Stimulated activated CD4-positive, alpha-beta T cell treated with anti-CD3 and anti-CD28 coated beads, Interleukin-4, amount 100 ng/mL, for 24 hours (primary cell): ENCODE results near the gene SNRPD2.

ENCODE experiments used
- DNase-seq: peaks from one replicate; pipeline ENCODE4 v3.0.0-alpha.2; 2020

The SNRPD2 gene

GRCh38 chr19:45655073-45655472 is 36.7 kb downstream of the SNRPD2 start:
- DNase-seq = no peak

DNA sequence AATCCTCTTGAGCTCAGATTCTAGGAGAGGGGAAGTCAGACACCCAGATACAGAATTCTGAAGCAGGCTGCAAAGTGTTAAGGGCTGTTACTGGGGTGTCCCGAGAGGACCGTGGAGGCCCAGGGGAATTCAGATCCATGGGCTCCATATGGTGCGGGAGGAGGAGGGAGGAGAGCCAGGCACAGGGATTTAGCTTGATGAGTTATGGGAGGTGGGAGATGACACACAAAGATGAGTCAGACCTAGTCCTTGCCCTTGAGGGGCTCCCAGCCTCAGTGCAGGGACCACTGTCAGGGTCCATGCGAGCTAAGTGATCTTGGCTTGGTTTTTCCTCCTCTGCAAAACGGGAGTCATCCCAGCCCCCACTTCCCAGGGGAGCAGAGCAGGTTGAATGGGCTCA is 38.1 kb downstream of the SNRPD2 start:
- no peak for DNase-seq

DNA sequence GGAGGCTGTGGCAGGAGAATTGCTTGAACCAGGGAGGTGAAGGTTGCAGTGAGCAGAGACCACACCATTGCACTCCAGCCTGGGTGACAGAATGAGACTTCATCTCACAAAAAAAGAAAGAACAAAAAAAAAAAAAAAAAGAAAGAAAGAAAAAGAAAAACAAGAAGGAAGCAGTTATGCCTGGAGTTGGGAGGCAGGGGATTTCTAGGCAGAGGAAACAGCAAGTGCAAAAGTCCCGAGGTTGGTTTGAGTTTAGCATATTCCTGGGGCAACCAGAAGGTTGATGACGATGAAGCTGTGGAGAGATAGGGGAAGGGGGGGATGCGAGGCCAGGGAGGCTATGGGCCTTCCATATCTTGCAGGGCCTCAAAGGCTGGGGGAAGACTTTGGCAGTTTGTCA is 41.0 kb downstream of the SNRPD2 start:
- DNase-seq = no peak

DNA sequence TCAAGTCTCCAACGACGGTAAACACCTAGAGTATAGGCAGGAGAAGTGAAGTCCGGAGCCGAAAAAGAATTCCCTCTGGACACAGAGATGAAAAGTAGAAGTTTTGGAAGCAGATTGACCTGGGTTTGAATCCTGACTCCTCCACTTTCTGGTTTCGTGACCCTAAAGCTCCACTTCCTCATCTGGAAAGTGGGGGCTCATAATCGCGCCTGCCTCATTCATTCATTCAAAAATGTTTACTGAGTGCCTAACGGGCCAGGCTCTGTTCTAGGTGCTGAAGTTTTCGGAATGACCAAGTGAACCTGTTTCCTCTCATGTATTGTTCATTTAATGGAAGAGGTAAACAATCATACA is 45.4 kb downstream of the SNRPD2 start:
- DNase-seq = no peak

- peak; percentile 86 for DNase-seq
Measured at GRCh38 chr19:45645631-45646344, 46.0 kb downstream of the SNRPD2 start.

DNA sequence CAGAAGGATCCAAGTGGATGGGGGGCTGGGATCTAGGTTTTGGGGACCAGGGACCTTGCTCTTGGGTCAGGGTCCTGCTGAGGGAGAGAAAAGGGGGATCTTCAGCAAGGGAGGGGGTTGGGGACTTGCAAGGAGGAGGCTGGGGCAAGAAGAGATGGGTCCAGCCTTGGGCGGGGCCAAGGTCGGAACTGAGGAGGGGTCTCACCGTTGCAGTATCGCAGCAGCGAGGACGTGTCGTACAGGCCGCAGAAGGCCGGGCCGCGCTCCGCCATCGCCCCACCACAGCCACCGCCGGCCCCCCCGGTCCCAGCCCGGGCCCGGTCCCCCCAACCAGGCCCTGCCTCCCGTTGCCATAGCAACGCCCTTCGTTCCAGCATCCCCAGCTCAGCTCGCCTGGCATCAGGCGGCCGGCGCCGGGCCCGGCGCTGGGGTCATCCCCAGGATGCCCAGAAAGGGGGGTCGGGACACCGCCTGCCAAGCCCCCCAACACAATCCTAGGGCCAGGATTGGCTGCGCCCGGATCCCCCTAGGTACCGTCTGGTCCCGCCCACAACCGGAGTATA is 46.6 kb downstream of the SNRPD2 start:
- no peak for DNase-seq

- DNase-seq = no peak
Measured at GRCh38 chr19:45643927-45644771, 47.6 kb downstream of the SNRPD2 start.

DNA sequence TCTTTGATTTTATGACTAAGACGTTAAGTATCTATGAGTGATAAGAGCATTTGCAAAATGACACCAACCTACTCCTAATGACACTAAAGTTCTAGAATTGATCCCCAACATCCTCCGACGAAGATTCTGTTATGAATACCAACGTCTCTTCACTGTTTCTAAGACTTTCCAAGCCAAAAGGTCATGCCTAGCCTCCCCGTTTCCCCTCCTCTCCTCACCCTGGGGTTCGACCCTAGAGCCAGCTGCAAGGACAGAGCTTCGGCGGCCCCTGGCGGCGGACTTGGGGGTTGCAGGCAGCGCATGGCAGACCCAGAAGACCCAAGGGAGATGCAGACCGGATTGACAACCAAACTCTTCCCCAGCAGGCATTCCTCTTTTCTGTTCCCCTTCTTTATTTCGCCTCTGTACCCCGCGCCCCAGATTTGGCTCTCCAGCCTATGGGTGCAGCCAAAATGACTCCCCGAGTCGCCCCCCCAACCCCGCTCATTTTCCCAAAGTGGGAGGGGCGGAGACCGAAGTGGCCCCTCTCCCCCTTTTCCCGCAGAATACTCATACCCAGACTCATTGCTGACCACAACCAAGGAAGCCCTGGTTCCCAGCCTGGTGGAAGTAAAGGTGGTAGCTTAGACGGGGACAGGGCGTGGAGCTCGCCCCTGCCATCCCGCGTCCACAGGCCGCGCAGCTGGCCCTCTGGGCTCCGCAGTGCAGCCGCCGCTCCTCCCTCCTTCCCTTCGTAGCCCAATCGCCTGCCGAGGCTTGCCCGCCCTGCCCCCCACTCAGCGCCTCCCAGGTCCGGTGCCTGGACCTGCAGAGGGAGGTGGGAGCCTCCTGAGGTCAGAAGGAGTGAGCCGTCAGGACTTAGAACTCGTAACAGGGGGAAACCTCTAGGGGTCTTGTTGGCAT is 48.5 kb downstream of the SNRPD2 start:
- DNase-seq = peak; percentile 97

DNA sequence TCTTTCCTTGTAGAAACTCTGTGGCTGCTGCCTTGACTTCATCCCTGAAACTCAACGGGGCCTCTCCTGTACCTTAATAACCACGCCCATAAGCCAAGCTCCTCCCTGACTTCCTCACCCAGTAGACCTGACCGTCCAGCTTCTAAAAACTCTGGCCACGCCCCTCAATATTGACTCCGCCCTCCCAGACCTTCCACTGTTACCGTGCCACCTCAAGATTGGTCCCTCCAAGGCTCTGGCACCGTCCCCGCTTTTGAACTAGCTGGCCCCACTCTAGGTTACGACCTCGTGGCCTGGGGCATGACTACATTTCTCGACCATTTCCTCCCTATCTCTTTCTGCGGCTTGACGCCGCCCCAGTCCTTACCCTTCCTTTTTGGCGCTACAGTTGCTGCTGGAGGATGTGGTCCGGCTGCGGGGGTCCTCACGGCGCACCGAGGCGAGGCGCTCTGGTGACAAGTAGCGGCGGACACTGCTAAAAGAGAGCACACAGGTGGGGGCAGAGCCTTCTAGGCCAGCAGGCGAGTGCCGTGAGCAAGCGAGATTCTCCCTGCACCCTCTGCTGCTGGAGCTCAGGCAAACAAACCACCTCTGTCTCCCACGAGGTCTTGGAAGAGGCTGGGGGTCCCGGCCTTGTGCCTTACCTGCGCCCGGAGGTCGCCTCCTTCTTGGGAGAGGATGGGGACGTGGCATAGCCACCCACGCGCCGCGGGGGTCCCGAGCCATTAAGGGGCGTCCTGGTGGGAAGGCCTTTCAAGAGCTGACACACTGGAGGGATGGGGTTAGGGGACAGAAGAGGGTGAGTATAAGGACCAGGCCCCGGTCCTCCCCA is 50.3 kb downstream of the SNRPD2 start:
- peak; percentile 84 for DNase-seq

DNA sequence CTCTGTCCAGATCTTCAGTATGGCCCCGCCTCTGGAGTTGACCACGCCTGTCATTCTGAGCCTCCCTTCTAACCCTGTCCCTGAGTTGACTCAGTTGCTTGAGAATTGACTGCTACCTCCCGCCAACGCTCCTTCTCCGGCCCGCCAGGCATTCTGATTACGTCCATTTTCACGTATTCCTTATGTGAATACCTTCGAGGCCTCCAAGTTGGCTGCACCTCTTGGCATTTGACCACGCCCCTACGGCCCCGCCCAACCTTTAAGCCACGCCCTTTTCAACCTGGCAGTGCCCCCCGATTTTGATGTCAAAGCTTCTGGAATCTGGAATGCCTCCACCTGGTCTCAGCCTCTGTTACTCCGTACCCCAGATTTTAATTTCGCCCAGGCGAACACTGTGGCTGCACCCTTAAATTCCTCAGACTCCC is 50.9 kb downstream of the SNRPD2 start:
- DNase-seq = peak; percentile 48

DNA sequence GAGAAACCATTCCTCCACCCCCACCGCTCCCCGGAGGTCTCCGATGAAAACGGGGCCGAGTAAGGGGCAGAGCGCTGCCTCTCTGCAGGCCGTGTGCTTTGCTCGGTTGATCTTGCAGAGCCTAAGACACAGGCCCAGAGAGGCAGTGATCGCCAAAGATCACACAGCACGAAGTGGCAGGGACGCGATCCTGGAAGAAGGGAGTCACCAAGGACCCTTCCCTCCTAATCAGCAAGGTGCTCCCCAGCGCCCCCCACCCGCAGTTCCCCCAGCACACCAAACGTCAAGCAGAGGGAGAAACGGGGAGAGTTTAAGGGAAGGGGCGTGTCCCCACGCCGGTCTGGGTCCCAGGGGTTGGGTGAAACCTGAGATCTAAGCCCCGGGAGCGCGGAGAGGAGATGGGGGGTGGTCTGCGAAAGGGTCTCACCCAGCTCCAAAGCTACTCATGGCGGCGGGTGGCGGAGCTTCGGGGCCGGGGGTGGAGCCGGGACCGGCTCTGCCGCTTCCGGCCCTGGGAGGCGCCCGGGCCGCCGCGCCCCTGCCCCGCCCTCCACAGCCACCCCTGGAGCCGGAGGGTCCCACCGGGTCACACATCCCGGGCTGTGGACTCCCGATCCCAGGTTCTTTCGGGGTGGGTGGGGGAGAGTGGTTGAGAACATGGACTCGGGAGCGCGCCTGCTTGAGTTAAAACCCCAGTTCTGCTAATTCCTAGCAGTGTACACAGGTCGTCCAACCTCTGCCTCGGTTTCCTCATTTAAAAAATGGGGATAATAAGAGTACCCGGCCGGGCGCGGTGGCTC is 52.6 kb downstream of the SNRPD2 start, which contains the start of gene EML2:
Gene EML2 (minus strand): TSS at position 468 of the 800 bp plus-strand sequence. CDS start 21 bp downstream, at position 447.
- peak; percentile 58 for DNase-seq

- DNase-seq = no peak
Measured at GRCh38 chr19:45637890-45638667, 53.7 kb downstream of the SNRPD2 start.
